A673 (cell line): ENCODE measurements around the gene REC114.

Experiments used
- EZH2 ChIP-seq: fragments of 200-600 bp; sonication (generic); IDR thresholded peaks from 2 replicates; pipeline ENCODE4 v1.6.1; 2017; ENCODE audit warnings: borderline replicate concordance, low read depth, mild to moderate bottlenecking, mixed read lengths, antibody characterized with exemption, low read length; ENCODE audit not compliant: poor library complexity, severe bottlenecking
- TF ChIP-seq, protein P1 (sequence below): fragments of 300-800, 200-600 bp; sonication (generic); conservative IDR thresholded peaks from 2 replicates; pipeline ENCODE4 v1.5.1; 2017; ENCODE audit warnings: low read depth, mild to moderate bottlenecking, antibody characterized with exemption, low read length, moderate library complexity, mixed read lengths

DNA sequence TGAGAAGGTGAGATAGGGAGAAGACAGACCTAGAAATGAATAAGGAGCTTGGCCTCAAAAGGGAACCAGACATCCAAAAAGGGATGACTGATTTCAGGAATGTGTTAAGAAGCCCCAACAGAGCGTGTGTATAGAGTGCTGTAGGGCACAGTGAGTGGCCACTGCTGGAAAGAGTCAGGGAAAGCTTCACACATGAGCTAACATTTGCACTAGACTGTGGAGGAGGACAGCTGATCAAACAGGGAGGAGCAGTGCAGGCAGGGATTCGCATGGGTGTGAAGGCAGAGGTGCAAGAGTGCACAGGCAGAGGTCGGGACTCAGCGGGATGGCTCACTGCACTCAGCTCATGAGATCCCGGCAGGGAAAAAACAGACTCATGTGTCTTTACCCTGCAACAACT is 128.4 kb downstream of the REC114 start:
- TF ChIP-seq, protein P1, sequence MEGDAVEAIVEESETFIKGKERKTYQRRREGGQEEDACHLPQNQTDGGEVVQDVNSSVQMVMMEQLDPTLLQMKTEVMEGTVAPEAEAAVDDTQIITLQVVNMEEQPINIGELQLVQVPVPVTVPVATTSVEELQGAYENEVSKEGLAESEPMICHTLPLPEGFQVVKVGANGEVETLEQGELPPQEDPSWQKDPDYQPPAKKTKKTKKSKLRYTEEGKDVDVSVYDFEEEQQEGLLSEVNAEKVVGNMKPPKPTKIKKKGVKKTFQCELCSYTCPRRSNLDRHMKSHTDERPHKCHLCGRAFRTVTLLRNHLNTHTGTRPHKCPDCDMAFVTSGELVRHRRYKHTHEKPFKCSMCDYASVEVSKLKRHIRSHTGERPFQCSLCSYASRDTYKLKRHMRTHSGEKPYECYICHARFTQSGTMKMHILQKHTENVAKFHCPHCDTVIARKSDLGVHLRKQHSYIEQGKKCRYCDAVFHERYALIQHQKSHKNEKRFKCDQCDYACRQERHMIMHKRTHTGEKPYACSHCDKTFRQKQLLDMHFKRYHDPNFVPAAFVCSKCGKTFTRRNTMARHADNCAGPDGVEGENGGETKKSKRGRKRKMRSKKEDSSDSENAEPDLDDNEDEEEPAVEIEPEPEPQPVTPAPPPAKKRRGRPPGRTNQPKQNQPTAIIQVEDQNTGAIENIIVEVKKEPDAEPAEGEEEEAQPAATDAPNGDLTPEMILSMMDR, result no peak
- no peak for TF ChIP-seq EZH2
